Activated CD8-positive, alpha-beta T cell treated with anti-CD3 and anti-CD28 coated beads for 36 hours (primary cell): ENCODE measurements around the gene AOX1. TPM values are rescaled to one million over a fixed set of nuclear protein-coding genes. Genes with fewer than 3 reads are reported as not detected.

Source experiments
- ATAC-seq: fragments of 200-7000 bp; cut with Tn5 transposase; one replicate; pipeline ENCODE4 v1.10.0; 2021; ENCODE audit warnings: mild to moderate bottlenecking, moderate library complexity
- CTCF ChIA-PET: fragments of 350-600 bp; sonication (Branson Sonifier 250); formaldehyde crosslinking; loops from one replicate; lab custom pipeline; 2021; ENCODE audit warnings: antibody characterized with exemption; lab: Charles Lee
- POLR2A ChIA-PET: fragments of 350-600 bp; sonication (Branson Sonifier 250); formaldehyde crosslinking; loops from one replicate; lab custom pipeline; 2021; ENCODE audit warnings: antibody characterized with exemption; lab: Charles Lee
- DNase-seq: peaks from one replicate; pipeline ENCODE4 v3.0.0-alpha.2; 2020
- H3K27ac Mint-ChIP-seq: one replicate; pipeline ENCODE4 v1.8.0; 2021; ENCODE audit warnings: mild to moderate bottlenecking, mixed read lengths
- H3K27me3 Mint-ChIP-seq: one replicate; pipeline ENCODE4 v1.8.0; 2021; ENCODE audit warnings: mixed read lengths
- H3K36me3 Mint-ChIP-seq: one replicate; pipeline ENCODE4 v1.8.0; 2021; ENCODE audit warnings: low read depth, mixed read lengths
- H3K4me1 Mint-ChIP-seq: one replicate; pipeline ENCODE4 v1.8.0; 2021; ENCODE audit warnings: low read depth, mixed read lengths
- H3K4me3 Mint-ChIP-seq: one replicate; pipeline ENCODE4 v1.8.0; 2021; ENCODE audit warnings: mild to moderate bottlenecking, moderate library complexity, mixed read lengths
- H3K9me3 Mint-ChIP-seq: one replicate; pipeline ENCODE4 v1.8.0; 2021; ENCODE audit warnings: mixed read lengths
- intact Hi-C: fragments of 100-400 bp; cut with micrococcal nuclease; formaldehyde crosslinking; loops from one replicate; pipeline ENCODE4 v1.10.0; 2022
- total RNA-seq, 2 experiments: library from RNA; stranded (reverse); gene quantifications; one replicate each; pipeline ENCODE4 v1.2.3, GENCODE V29; 2021
- TF ChIP-seq, protein P1 (sequence below): fragments of 200-600 bp; IDR thresholded peaks from one replicate; pipeline ENCODE4 v1.8.0; 2022; ENCODE audit warnings: antibody characterized with exemption, mild to moderate bottlenecking

The AOX1 gene
- total RNA-seq, 2 experiments from 2014 or later, result 0.54 to 0.69 TPM

DNA sequence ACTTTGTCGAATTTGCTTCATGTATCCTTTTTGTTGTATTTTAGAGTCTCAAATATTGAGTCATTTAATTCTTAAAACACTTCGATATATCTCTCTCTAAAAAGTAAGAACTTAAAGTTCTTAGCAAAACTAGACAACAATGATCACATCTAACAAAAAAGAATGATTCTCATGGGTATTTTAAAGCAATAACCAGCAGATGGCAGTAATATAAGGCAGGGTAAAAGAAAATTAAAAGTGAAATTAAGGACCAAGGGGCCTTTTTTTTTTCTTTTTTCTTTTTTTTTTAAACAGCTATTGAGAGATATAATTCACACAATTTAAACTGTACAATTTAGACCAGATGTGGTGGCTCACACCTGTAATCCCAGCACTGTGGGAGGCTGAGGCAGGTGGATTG is 9.9 kb upstream of the AOX1 start:
- TF ChIP-seq, protein P1, sequence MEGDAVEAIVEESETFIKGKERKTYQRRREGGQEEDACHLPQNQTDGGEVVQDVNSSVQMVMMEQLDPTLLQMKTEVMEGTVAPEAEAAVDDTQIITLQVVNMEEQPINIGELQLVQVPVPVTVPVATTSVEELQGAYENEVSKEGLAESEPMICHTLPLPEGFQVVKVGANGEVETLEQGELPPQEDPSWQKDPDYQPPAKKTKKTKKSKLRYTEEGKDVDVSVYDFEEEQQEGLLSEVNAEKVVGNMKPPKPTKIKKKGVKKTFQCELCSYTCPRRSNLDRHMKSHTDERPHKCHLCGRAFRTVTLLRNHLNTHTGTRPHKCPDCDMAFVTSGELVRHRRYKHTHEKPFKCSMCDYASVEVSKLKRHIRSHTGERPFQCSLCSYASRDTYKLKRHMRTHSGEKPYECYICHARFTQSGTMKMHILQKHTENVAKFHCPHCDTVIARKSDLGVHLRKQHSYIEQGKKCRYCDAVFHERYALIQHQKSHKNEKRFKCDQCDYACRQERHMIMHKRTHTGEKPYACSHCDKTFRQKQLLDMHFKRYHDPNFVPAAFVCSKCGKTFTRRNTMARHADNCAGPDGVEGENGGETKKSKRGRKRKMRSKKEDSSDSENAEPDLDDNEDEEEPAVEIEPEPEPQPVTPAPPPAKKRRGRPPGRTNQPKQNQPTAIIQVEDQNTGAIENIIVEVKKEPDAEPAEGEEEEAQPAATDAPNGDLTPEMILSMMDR, result peak; percentile 64
- ChIA-PET CTCF (interaction anchor here (0.7 to 1.3 kb wide), 6 partner anchors 9 to 161 kb away, joined by 3 to 7 read pairs (median 4); no protein-coding TSS in a partner anchor), POLR2A (no interaction called here)
- peaks cover 28% of the 10 kb centered on the region for H3K36me3 Mint-ChIP-seq
- no peak overlapping the region for H3K4me3 Mint-ChIP-seq
- H3K27me3 Mint-ChIP-seq, result peaks cover 1% of the 10 kb centered on the region
- H3K4me1 Mint-ChIP-seq, result peaks cover 7% of the 10 kb centered on the region
- intact Hi-C loops, result loop anchor here (5.0 kb wide), 1 partner anchor 131 kb away; no protein-coding TSS in a partner anchor
- DNase-seq (no peak), ATAC-seq (no peak)
- H3K9me3 Mint-ChIP-seq, result no peaks in the 10 kb centered on the region
- H3K27ac Mint-ChIP-seq, result peak overlapping the region; percentile 6

DNA sequence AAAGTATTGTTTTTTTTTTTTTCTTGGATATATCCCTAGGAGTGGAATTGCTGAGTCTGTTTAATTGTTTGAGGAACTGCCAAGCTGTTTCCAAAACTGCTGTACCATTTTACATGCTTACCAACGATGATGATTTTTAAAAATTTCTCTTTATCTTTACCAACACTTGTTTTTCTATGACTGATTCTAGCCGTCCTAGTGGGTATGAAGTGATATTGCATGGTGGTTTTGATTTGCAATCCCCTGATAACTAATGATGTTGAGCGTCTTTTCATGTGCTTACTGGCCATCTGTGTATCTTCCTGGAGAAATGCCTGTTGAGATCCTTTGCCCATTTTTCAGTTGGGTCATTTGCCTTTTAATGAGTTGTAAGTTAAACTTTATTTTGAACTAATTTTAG is 8.8 kb upstream of the AOX1 start:
- no peaks in the 10 kb centered on the region for H3K9me3 Mint-ChIP-seq
- intact Hi-C loops, result loop anchor here (5.0 kb wide), 1 partner anchor 130 kb away; no protein-coding TSS in a partner anchor
- H3K4me3 Mint-ChIP-seq, result no peak overlapping the region
- POLR2A ChIA-PET, result no interaction called here
- peaks cover 24% of the 10 kb centered on the region for H3K36me3 Mint-ChIP-seq
- H3K27ac Mint-ChIP-seq, result no peak overlapping the region
- H3K27me3 Mint-ChIP-seq, result peaks cover 1% of the 10 kb centered on the region
- CTCF ChIA-PET, result no interaction called here
- TF ChIP-seq, protein P1, result no peak
- no peak for ATAC-seq
- H3K4me1 Mint-ChIP-seq, result peaks cover 7% of the 10 kb centered on the region
- DNase-seq, result no peak

- ChIA-PET CTCF (interaction anchor here (0.8 to 1.6 kb wide), 14 partner anchors 8 to 320 kb away, joined by 3 to 7 read pairs (median 4); partner anchors contain the start of gene SGO2), POLR2A (no interaction called here)
- no peaks in the 10 kb centered on the region for H3K9me3 Mint-ChIP-seq
- H3K27me3 Mint-ChIP-seq, result peaks cover 3% of the 10 kb centered on the region
- peaks cover 22% of the 10 kb centered on the region for H3K36me3 Mint-ChIP-seq
- TF ChIP-seq, protein P1, result peak; percentile 44
- no peak overlapping the region for H3K4me3 Mint-ChIP-seq
- peaks cover 7% of the 10 kb centered on the region for H3K4me1 Mint-ChIP-seq
- H3K27ac Mint-ChIP-seq, result no peak overlapping the region
- ATAC-seq (peak; percentile 81), DNase-seq (peak; percentile 31)
- intact Hi-C loops, result loop anchor here (5.0 kb wide), 1 partner anchor 129 kb away; no protein-coding TSS in a partner anchor
Measured at GRCh38 chr2:200578778-200579177, 7.0 kb upstream of the AOX1 start.

GRCh38 chr2:200584639-200585038 is 1.2 kb upstream of the AOX1 start:
- no peak for ATAC-seq
- TF ChIP-seq, protein P1, result no peak
- Mint-ChIP-seq H3K4me3 (no peak overlapping the region), H3K36me3 (peaks cover 2% of the 10 kb centered on the region), H3K27me3 (peaks cover 12% of the 10 kb centered on the region), H3K4me1 (peaks cover 4% of the 10 kb centered on the region), H3K9me3 (no peaks in the 10 kb centered on the region), H3K27ac (no peak overlapping the region)
- intact Hi-C loops, result no loop called here
- ChIA-PET POLR2A (no interaction called here), CTCF (interaction anchor here (0.7 to 1.4 kb wide), 2 partner anchors 16 to 604 kb away, joined by 3 read pairs; no protein-coding TSS in a partner anchor)
- no peak for DNase-seq

- ChIA-PET CTCF (interaction anchor here (1.6 kb wide), 1 partner anchor 32 kb away, joined by 3 read pairs; no protein-coding TSS in a partner anchor), POLR2A (interaction anchor here (0.8 kb wide), 1 partner anchor 12 kb away, joined by 3 read pairs; no protein-coding TSS in a partner anchor)
- DNase-seq (no peak), ATAC-seq (peak; percentile 12)
- intact Hi-C loops, result no loop called here
- Mint-ChIP-seq H3K4me3 (peak overlapping the region; percentile 71), H3K36me3 (no peaks in the 10 kb centered on the region), H3K27me3 (peaks cover 10% of the 10 kb centered on the region), H3K9me3 (no peaks in the 10 kb centered on the region), H3K4me1 (peaks cover 4% of the 10 kb centered on the region), H3K27ac (no peak overlapping the region)
- TF ChIP-seq, protein P1, result no peak
Measured at GRCh38 chr2:200585340-200585729, 479 bp upstream of the AOX1 start.
